ENCODE data around the gene IQSEC1.

- TF ChIP-seq EZH2 (IDR thresholded peaks at IDR 0.05; ENCODE audit: low read length, missing control alignments) (no peak), CTCF (conservative IDR thresholded peaks at IDR 0.05 in 1 of 2, IDR thresholded peaks at IDR 0.05 in 1 of 2; ENCODE audit: low read depth in 1 of 2, low read length in 2 of 2) (no peak)
These were observed 112.1 kb downstream of the IQSEC1 start for GRCh38 chr3:12961007-12961696.
